WTC11 (cell line): ENCODE data around the gene HGS. TPM values are rescaled to one million over a fixed set of nuclear protein-coding genes. Genes with fewer than 3 reads are reported as not detected.

Source experiments
- ATAC-seq: fragments of 200-7000 bp; cut with Tn5 transposase; 2 replicates; pipeline ENCODE4 v1.10.0; 2021; ENCODE audit warnings: mild to moderate bottlenecking, moderate library complexity
- CTCF ChIA-PET: fragments of 300-600 bp; sonication (Branson Sonifier 250); formaldehyde crosslinking; loops from one replicate; lab custom pipeline; 2021; ENCODE audit warnings: antibody characterized with exemption; lab: Charles Lee
- POLR2A ChIA-PET: fragments of 350-600 bp; sonication (Branson Sonifier 250); formaldehyde crosslinking; loops from one replicate; lab custom pipeline; 2021; ENCODE audit warnings: antibody characterized with exemption; lab: Charles Lee
- DNase-seq: peaks from one replicate; pipeline ENCODE4 v3.0.0; 2021; ENCODE audit warnings: low spot score
- H3K27ac Mint-ChIP-seq: 2 replicates; pipeline ENCODE4 v1.8.0; 2021; ENCODE audit warnings: mixed read lengths
- H3K27me3 Mint-ChIP-seq: 2 replicates; pipeline ENCODE4 v1.8.0; 2021; ENCODE audit warnings: low read depth, mild to moderate bottlenecking, moderate library complexity, mixed read lengths
- H3K36me3 Mint-ChIP-seq: 2 replicates; pipeline ENCODE4 v1.8.0; 2021; ENCODE audit warnings: mixed read lengths
- H3K4me1 Mint-ChIP-seq: 2 replicates; pipeline ENCODE4 v1.8.0; 2022; ENCODE audit warnings: mixed read lengths
- H3K4me3 Mint-ChIP-seq: 2 replicates; pipeline ENCODE4 v1.8.0; 2021; ENCODE audit warnings: mild to moderate bottlenecking, moderate library complexity, mixed read lengths
- H3K9me3 Mint-ChIP-seq: 2 replicates; pipeline ENCODE4 v1.8.0; 2021; ENCODE audit warnings: mixed read lengths
- CDX4 ChIP-seq: fragments of 250-450 bp; sonication (Bioruptor Pico); IDR thresholded peaks from 2 replicates; pipeline ENCODE4 v1.9.0; 2021; ENCODE audit warnings: moderate library complexity, mild to moderate bottlenecking, inconsistent platforms, borderline replicate concordance
- ERG ChIP-seq: fragments of 250-450 bp; sonication (Bioruptor Pico); IDR thresholded peaks from 2 replicates; pipeline ENCODE4 v1.8.0; 2021; ENCODE audit warnings: mild to moderate bottlenecking
- ESRRA ChIP-seq: sonication (generic); formaldehyde crosslinking; IDR thresholded peaks from 2 replicates; pipeline ENCODE4 v1.8.1; 2022; ENCODE audit warnings: mild to moderate bottlenecking, missing genetic modification reagents, borderline replicate concordance
- FOXK1 ChIP-seq: sonication (generic); formaldehyde crosslinking; IDR thresholded peaks from 2 replicates; pipeline ENCODE4 v1.8.0; 2022; ENCODE audit warnings: mild to moderate bottlenecking, moderate library complexity, missing genetic modification reagents
- GABPB1 ChIP-seq: sonication (generic); formaldehyde crosslinking; IDR thresholded peaks from 2 replicates; pipeline ENCODE4 v1.8.1; 2023; ENCODE audit warnings: mild to moderate bottlenecking, missing genetic modification reagents
- GRHL2 ChIP-seq: fragments of 250-450 bp; sonication (Bioruptor Pico); IDR thresholded peaks from 2 replicates; pipeline ENCODE4 v1.8.0; 2022; ENCODE audit warnings: mild to moderate bottlenecking, moderate library complexity; ENCODE audit not compliant: insufficient replicate concordance, severe bottlenecking
- HMGA2 ChIP-seq: fragments of 250-450 bp; sonication (Bioruptor Pico); IDR thresholded peaks from 2 replicates; pipeline ENCODE4 v1.4.0; 2021; ENCODE audit warnings: mild to moderate bottlenecking, moderate library complexity
- HMGXB4 ChIP-seq: sonication (generic); formaldehyde crosslinking; IDR thresholded peaks from 2 replicates; pipeline ENCODE4 v1.8.1; 2023; ENCODE audit warnings: mild to moderate bottlenecking, moderate library complexity, missing genetic modification reagents
- PRRX2 ChIP-seq: fragments of 250-450 bp; sonication (Bioruptor Pico); IDR thresholded peaks from 2 replicates; pipeline ENCODE4 v1.8.0; 2021; ENCODE audit warnings: mild to moderate bottlenecking
- USF1 ChIP-seq: sonication (generic); formaldehyde crosslinking; IDR thresholded peaks from 2 replicates; pipeline ENCODE4 v1.8.0; 2022; ENCODE audit warnings: mild to moderate bottlenecking, missing genetic modification reagents
- ZNF219 ChIP-seq: sonication (generic); formaldehyde crosslinking; IDR thresholded peaks from 2 replicates; pipeline ENCODE4 v1.8.0; 2023; ENCODE audit warnings: missing genetic modification reagents, mild to moderate bottlenecking, borderline replicate concordance
- ZNF281 ChIP-seq: sonication (generic); formaldehyde crosslinking; IDR thresholded peaks from 2 replicates; pipeline ENCODE4 v1.8.0; 2023; ENCODE audit warnings: mild to moderate bottlenecking, missing genetic modification reagents
- ZNF671 ChIP-seq: fragments of 250-450 bp; sonication (Bioruptor Pico); IDR thresholded peaks from 2 replicates; pipeline ENCODE4 v1.8.0; 2021; ENCODE audit warnings: mild to moderate bottlenecking
- total RNA-seq: library from RNA; stranded (reverse); gene quantifications from 3 replicates; pipeline ENCODE4 v1.2.3, GENCODE V29; 2021
- TF ChIP-seq, protein P1 (sequence below): sonication (generic); formaldehyde crosslinking; conservative IDR thresholded peaks from 2 replicates; pipeline ENCODE4 v1.8.1; 2023; ENCODE audit warnings: mild to moderate bottlenecking, low read depth, missing genetic modification reagents, moderate library complexity
- TF ChIP-seq, protein P2 (sequence below): sonication (generic); formaldehyde crosslinking; IDR thresholded peaks from 2 replicates; pipeline ENCODE4 v1.8.1; 2023; ENCODE audit warnings: mild to moderate bottlenecking, missing genetic modification reagents, borderline replicate concordance

Gene HGS
- total RNA-seq, 1 experiment from 2014 or later: 113 TPM

- TF ChIP-seq GABPB1 (CRISPR knock-in tag) (0 out of 2 replicates have a peak, but pooled peaks have one; percentile 10), CDX4 (CRISPR knock-in tag) (no peak)
- TF ChIP-seq, all 79 proteins: peak for 1
- ATAC-seq (no peak), DNase-seq (no peak)
- peak overlapping the region; percentile 82; the same call in 1 of the 2 replicates for H3K27ac Mint-ChIP-seq
- H3K4me3 Mint-ChIP-seq: peak overlapping the region; percentile 75
- no peaks in the 10 kb centered on the region for H3K27me3 Mint-ChIP-seq
- ChIA-PET CTCF (interaction anchor here (1.0 to 2.2 kb wide), 6 partner anchors 10 to 316 kb away, joined by 3 to 13 read pairs (median 7); partner anchors contain the start of genes ARL16 and HGS), POLR2A (interaction anchor here (0.7 to 2.3 kb wide), 7 partner anchors 7 to 163 kb away, joined by 3 to 11 read pairs (median 4); partner anchors contain the start of genes ARL16, HGS and SLC25A10)
- H3K36me3 Mint-ChIP-seq: peaks cover 38% of the 10 kb centered on the region
- peaks cover 18% of the 10 kb centered on the region for H3K4me1 Mint-ChIP-seq
- H3K9me3 Mint-ChIP-seq: no peaks in the 10 kb centered on the region
These were observed 20.2 kb downstream of the HGS start for GRCh38 chr17:81703747-81704654.

- ATAC-seq: no peak
- H3K27ac Mint-ChIP-seq: peak overlapping the region; percentile 91
- CTCF ChIA-PET: interaction anchor here (1.5 kb wide), 1 partner anchor 30 kb away, joined by 4 read pairs; no protein-coding TSS in a partner anchor
- no peak for TF ChIP-seq FOXK1 (CRISPR knock-in tag)
- TF ChIP-seq HMGA2: no peak
- no peak for TF ChIP-seq ZNF671 (CRISPR knock-in tag)
- TF ChIP-seq ZNF281 (CRISPR knock-in tag): no peak
- TF ChIP-seq GRHL2 (CRISPR knock-in tag): no peak
- TF ChIP-seq, protein P1, sequence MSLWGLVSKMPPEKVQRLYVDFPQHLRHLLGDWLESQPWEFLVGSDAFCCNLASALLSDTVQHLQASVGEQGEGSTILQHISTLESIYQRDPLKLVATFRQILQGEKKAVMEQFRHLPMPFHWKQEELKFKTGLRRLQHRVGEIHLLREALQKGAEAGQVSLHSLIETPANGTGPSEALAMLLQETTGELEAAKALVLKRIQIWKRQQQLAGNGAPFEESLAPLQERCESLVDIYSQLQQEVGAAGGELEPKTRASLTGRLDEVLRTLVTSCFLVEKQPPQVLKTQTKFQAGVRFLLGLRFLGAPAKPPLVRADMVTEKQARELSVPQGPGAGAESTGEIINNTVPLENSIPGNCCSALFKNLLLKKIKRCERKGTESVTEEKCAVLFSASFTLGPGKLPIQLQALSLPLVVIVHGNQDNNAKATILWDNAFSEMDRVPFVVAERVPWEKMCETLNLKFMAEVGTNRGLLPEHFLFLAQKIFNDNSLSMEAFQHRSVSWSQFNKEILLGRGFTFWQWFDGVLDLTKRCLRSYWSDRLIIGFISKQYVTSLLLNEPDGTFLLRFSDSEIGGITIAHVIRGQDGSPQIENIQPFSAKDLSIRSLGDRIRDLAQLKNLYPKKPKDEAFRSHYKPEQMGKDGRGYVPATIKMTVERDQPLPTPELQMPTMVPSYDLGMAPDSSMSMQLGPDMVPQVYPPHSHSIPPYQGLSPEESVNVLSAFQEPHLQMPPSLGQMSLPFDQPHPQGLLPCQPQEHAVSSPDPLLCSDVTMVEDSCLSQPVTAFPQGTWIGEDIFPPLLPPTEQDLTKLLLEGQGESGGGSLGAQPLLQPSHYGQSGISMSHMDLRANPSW: no peak
- TF ChIP-seq, protein P2, sequence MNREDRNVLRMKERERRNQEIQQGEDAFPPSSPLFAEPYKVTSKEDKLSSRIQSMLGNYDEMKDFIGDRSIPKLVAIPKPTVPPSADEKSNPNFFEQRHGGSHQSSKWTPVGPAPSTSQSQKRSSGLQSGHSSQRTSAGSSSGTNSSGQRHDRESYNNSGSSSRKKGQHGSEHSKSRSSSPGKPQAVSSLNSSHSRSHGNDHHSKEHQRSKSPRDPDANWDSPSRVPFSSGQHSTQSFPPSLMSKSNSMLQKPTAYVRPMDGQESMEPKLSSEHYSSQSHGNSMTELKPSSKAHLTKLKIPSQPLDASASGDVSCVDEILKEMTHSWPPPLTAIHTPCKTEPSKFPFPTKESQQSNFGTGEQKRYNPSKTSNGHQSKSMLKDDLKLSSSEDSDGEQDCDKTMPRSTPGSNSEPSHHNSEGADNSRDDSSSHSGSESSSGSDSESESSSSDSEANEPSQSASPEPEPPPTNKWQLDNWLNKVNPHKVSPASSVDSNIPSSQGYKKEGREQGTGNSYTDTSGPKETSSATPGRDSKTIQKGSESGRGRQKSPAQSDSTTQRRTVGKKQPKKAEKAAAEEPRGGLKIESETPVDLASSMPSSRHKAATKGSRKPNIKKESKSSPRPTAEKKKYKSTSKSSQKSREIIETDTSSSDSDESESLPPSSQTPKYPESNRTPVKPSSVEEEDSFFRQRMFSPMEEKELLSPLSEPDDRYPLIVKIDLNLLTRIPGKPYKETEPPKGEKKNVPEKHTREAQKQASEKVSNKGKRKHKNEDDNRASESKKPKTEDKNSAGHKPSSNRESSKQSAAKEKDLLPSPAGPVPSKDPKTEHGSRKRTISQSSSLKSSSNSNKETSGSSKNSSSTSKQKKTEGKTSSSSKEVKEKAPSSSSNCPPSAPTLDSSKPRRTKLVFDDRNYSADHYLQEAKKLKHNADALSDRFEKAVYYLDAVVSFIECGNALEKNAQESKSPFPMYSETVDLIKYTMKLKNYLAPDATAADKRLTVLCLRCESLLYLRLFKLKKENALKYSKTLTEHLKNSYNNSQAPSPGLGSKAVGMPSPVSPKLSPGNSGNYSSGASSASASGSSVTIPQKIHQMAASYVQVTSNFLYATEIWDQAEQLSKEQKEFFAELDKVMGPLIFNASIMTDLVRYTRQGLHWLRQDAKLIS (CRISPR knock-in tag): no peak
- no peak for TF ChIP-seq HMGXB4 (CRISPR knock-in tag)
- TF ChIP-seq ZNF219 (CRISPR knock-in tag): no peak
- no peak for TF ChIP-seq ESRRA (CRISPR knock-in tag)
- TF ChIP-seq ERG (CRISPR knock-in tag): no peak
- TF ChIP-seq USF1: no peak
- no peak for TF ChIP-seq PRRX2 (CRISPR knock-in tag)
These were observed 21.9 kb downstream of the HGS start for GRCh38 chr17:81705518-81706231.

More at GRCh38 chr17:81705518-81706231, 21.9 kb downstream of the HGS start:
- H3K4me1 Mint-ChIP-seq: peaks cover 28% of the 10 kb centered on the region
- H3K36me3 Mint-ChIP-seq: peaks cover 35% of the 10 kb centered on the region
- DNase-seq: no peak
- peak overlapping the region; percentile 45; the same call in 1 of the 2 replicates for H3K4me3 Mint-ChIP-seq
- POLR2A ChIA-PET: no interaction called here
- no peaks in the 10 kb centered on the region for H3K27me3 Mint-ChIP-seq
- no peaks in the 10 kb centered on the region for H3K9me3 Mint-ChIP-seq
